ENCODE data around the gene MBNL1.

The MBNL1 gene

GRCh38 chr3:152298393-152299248 is 29.9 kb downstream of the MBNL1 start (continued):
- no peak for TF ChIP-seq HIC1 (tag by site-specific recombination; IDR thresholded peaks at IDR 0.05)
- TF ChIP-seq ZNF571 (tag by site-specific recombination; IDR thresholded peaks at IDR 0.05): no peak
- TF ChIP-seq ZIC2 (tag by site-specific recombination; IDR thresholded peaks at IDR 0.05): no peak
- TF ChIP-seq ZNF561 (tag by site-specific recombination; IDR thresholded peaks at IDR 0.05; ENCODE audit: borderline replicate concordance): no peak
- TF ChIP-seq BCL11B (tag by site-specific recombination; IDR thresholded peaks at IDR 0.05; ENCODE audit: low read depth): no peak
- no peak for TF ChIP-seq ZNF37A (tag by site-specific recombination; IDR thresholded peaks at IDR 0.05)
- 0 out of 2 replicates have a peak, but pooled peaks have one; percentile 17 for TF ChIP-seq SP3 (tag by site-specific recombination; IDR thresholded peaks at IDR 0.05)
- TF ChIP-seq ZNF2 (tag by site-specific recombination; IDR thresholded peaks at IDR 0.05): peak; percentile 68; the same call in 1 of the 2 replicates
- TF ChIP-seq KLF16 (tag by site-specific recombination; IDR thresholded peaks at IDR 0.05): no peak
- TF ChIP-seq, protein P1, sequence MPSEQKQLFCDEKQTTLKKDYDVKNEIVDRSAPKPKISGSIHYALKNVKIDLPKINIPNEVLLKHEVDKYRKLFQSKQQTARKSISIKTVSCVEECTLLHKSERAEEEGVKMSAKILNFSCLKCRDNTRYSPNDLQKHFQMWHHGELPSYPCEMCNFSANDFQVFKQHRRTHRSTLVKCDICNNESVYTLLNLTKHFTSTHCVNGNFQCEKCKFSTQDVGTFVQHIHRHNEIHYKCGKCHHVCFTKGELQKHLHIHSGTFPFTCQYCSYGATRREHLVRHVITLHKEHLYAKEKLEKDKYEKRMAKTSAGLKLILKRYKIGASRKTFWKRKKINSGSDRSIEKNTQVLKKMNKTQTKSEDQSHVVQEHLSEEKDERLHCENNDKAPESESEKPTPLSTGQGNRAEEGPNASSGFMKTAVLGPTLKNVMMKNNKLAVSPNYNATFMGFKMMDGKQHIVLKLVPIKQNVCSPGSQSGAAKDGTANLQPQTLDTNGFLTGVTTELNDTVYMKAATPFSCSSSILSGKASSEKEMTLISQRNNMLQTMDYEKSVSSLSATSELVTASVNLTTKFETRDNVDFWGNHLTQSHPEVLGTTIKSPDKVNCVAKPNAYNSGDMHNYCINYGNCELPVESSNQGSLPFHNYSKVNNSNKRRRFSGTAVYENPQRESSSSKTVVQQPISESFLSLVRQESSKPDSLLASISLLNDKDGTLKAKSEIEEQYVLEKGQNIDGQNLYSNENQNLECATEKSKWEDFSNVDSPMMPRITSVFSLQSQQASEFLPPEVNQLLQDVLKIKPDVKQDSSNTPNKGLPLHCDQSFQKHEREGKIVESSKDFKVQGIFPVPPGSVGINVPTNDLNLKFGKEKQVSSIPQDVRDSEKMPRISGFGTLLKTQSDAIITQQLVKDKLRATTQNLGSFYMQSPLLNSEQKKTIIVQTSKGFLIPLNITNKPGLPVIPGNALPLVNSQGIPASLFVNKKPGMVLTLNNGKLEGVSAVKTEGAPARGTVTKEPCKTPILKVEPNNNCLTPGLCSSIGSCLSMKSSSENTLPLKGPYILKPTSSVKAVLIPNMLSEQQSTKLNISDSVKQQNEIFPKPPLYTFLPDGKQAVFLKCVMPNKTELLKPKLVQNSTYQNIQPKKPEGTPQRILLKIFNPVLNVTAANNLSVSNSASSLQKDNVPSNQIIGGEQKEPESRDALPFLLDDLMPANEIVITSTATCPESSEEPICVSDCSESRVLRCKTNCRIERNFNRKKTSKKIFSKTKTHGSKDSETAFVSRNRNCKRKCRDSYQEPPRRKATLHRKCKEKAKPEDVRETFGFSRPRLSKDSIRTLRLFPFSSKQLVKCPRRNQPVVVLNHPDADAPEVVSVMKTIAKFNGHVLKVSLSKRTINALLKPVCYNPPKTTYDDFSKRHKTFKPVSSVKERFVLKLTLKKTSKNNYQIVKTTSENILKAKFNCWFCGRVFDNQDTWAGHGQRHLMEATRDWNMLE (tag by site-specific recombination; conservative IDR thresholded peaks at IDR 0.05; ENCODE audit: low read depth): 0 out of 2 replicates have a peak, but pooled peaks have one; percentile 15
- no peak for TF ChIP-seq AEBP2 (tag by site-specific recombination; IDR thresholded peaks at IDR 0.05; ENCODE audit: borderline replicate concordance)
- TF ChIP-seq ZNF76 (tag by site-specific recombination; IDR thresholded peaks at IDR 0.05; ENCODE audit: borderline replicate concordance, low read depth): peak; percentile 78

GRCh38 chr3:152299249-152299976 is 30.7 kb downstream of the MBNL1 start:
- peak overlapping the region; percentile 54 for H3K4me3 ChIP-seq (ENCODE audit: low read depth, low read length)
- 0 out of 2 replicates have a peak, but pooled peaks cover 4% of the 10 kb centered on the region for H3K4me1 ChIP-seq (ENCODE audit: control insufficient read depth, insufficient read depth, low read length)
- no peaks in the 10 kb centered on the region for H3K36me3 ChIP-seq (ENCODE audit: control insufficient read depth in 2 of 2, insufficient read depth in 1 of 2, low read length in 2 of 2)
- CTCF ChIA-PET: no interaction called here
- peak overlapping the region; percentile 32; the same call in 1 of the 2 replicates for H3K27ac ChIP-seq (ENCODE audit: extremely low read depth, low read depth, low read length)
- POLR2A ChIA-PET: interaction anchor here (1.2 kb wide), 1 partner anchor 31 kb away, joined by 6 read pairs; the partner anchor contains the start of gene MBNL1
- TF ChIP-seq ZNF335 (tag by site-specific recombination; conservative IDR thresholded peaks at IDR 0.05) (peak; percentile 94), ZBTB8A (tag by site-specific recombination; IDR thresholded peaks at IDR 0.05) (no peak)
- TF ChIP-seq, protein P2, sequence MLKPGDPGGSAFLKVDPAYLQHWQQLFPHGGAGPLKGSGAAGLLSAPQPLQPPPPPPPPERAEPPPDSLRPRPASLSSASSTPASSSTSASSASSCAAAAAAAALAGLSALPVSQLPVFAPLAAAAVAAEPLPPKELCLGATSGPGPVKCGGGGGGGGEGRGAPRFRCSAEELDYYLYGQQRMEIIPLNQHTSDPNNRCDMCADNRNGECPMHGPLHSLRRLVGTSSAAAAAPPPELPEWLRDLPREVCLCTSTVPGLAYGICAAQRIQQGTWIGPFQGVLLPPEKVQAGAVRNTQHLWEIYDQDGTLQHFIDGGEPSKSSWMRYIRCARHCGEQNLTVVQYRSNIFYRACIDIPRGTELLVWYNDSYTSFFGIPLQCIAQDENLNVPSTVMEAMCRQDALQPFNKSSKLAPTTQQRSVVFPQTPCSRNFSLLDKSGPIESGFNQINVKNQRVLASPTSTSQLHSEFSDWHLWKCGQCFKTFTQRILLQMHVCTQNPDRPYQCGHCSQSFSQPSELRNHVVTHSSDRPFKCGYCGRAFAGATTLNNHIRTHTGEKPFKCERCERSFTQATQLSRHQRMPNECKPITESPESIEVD (tag by site-specific recombination; IDR thresholded peaks at IDR 0.05): 0 out of 2 replicates have a peak, but pooled peaks have one; percentile 3
- no peaks in the 10 kb centered on the region for H3K9me3 ChIP-seq (ENCODE audit: control insufficient read depth, insufficient read depth, low read depth, low read length)

Data from HEK293 (cell line).